HEK293 (cell line): ENCODE data around the gene PHF3.

Source experiments
- CTCF ChIA-PET: fragments of 350-600 bp; formaldehyde crosslinking; extraction: SDS; loops from one replicate; lab custom pipeline; 2021; ENCODE audit warnings: antibody characterized with exemption; lab: Yijun Ruan, JAX
- POLR2A ChIA-PET: fragments of 300-600 bp; formaldehyde crosslinking; extraction: SDS; loops from one replicate; lab custom pipeline; 2020; ENCODE audit warnings: antibody characterized with exemption, inconsistent platforms; lab: Yijun Ruan, JAX
- H3K27ac ChIP-seq: fragments of 200-500 bp; sonication (Bioruptor generic); 2 replicates; pipeline ENCODE4 v1.5.1; 2014; ENCODE audit warnings: low read depth, low read length, control low read depth, inconsistent platforms; ENCODE audit errors: extremely low read depth
- H3K36me3 ChIP-seq, 2 experiments: fragments of 200-500 bp in 1 of 2; sonication (Bioruptor generic) in 1 of 2; 1 replicate in 1 of 2; 2 replicates in 1 of 2; pipeline ENCODE4 v1.5.1; 2014 to 2017; ENCODE audit warnings: inconsistent platforms in 2 of 2, low read length in 2 of 2; ENCODE audit not compliant: control insufficient read depth in 2 of 2, insufficient read depth in 1 of 2
- H3K4me1 ChIP-seq: fragments of 200-500 bp; sonication (Bioruptor generic); 2 replicates; pipeline ENCODE4 v1.5.1; 2014; ENCODE audit warnings: mild to moderate bottlenecking, low read length, inconsistent platforms; ENCODE audit not compliant: control insufficient read depth, insufficient read depth
- H3K4me3 ChIP-seq: 2 replicates; pipeline ENCODE4 v1.5.1; 2011; ENCODE audit warnings: low read depth, mild to moderate bottlenecking, control low read depth, low read length, moderate library complexity
- H3K9me3 ChIP-seq: fragments of 200-500 bp; sonication (Bioruptor generic); 2 replicates; pipeline ENCODE4 v1.5.1; 2014; ENCODE audit warnings: low read depth, low read length, inconsistent platforms; ENCODE audit not compliant: control insufficient read depth, insufficient read depth
- GLIS2 ChIP-seq: fragments of 450-650 bp; formaldehyde crosslinking; IDR thresholded peaks from 2 replicates; pipeline ENCODE4 v1.5.1; 2016; ENCODE audit warnings: missing biosample characterization, missing genetic modification characterization
- REST ChIP-seq: fragments of 450-650 bp; formaldehyde crosslinking; IDR thresholded peaks from 2 replicates; pipeline ENCODE4 v1.5.1; 2016; ENCODE audit warnings: missing biosample characterization, missing genetic modification characterization
- SP7 ChIP-seq: fragments of 450-650 bp; formaldehyde crosslinking; IDR thresholded peaks from 2 replicates; pipeline ENCODE4 v1.5.1; 2016; ENCODE audit warnings: missing biosample characterization, missing genetic modification characterization
- YY1 ChIP-seq: fragments of 450-650 bp; formaldehyde crosslinking; IDR thresholded peaks from 2 replicates; pipeline ENCODE4 v1.5.1; 2018; ENCODE audit warnings: missing biosample characterization, missing genetic modification characterization
- YY2 ChIP-seq: fragments of 450-650 bp; formaldehyde crosslinking; IDR thresholded peaks from 2 replicates; pipeline ENCODE4 v1.5.1; 2016; ENCODE audit warnings: missing biosample characterization, missing genetic modification characterization
- ZBTB11 ChIP-seq: fragments of 450-650 bp; formaldehyde crosslinking; conservative IDR thresholded peaks from 2 replicates; pipeline ENCODE4 v1.5.1; 2016; ENCODE audit warnings: low read depth, missing biosample characterization, missing genetic modification characterization
- ZFP3 ChIP-seq: fragments of 450-650 bp; formaldehyde crosslinking; IDR thresholded peaks from 2 replicates; pipeline ENCODE4 v1.5.1; 2016; ENCODE audit warnings: low read depth, missing biosample characterization, missing genetic modification characterization
- ZNF132 ChIP-seq: fragments of 450-650 bp; formaldehyde crosslinking; IDR thresholded peaks from 2 replicates; pipeline ENCODE4 v1.5.1; 2017; ENCODE audit warnings: missing biosample characterization, missing genetic modification characterization, borderline replicate concordance
- ZNF146 ChIP-seq: fragments of 450-650 bp; formaldehyde crosslinking; IDR thresholded peaks from 2 replicates; pipeline ENCODE4 v1.5.1; 2016; ENCODE audit warnings: missing biosample characterization, missing genetic modification characterization
- ZNF155 ChIP-seq: fragments of 450-650 bp; formaldehyde crosslinking; IDR thresholded peaks from 2 replicates; pipeline ENCODE4 v1.5.1; 2016; ENCODE audit warnings: missing biosample characterization, missing genetic modification characterization
- ZNF169 ChIP-seq: fragments of 450-650 bp; formaldehyde crosslinking; IDR thresholded peaks from 2 replicates; pipeline ENCODE4 v1.5.1; 2016; ENCODE audit warnings: missing biosample characterization, missing genetic modification characterization
- ZNF202 ChIP-seq: fragments of 450-650 bp; formaldehyde crosslinking; IDR thresholded peaks from 2 replicates; pipeline ENCODE4 v1.5.1; 2016; ENCODE audit warnings: missing biosample characterization, missing genetic modification characterization, borderline replicate concordance
- ZNF274 ChIP-seq, 2 experiments: fragments of 200-500 bp in 1 of 2; fragments of 450-650 bp in 1 of 2; sonication (Bioruptor generic) in 1 of 2; formaldehyde crosslinking in 1 of 2; IDR thresholded peaks; 2 replicates each; pipeline versions ENCODE4 v1.5.1 to v1.6.1; 2014 to 2016; ENCODE audit warnings: borderline replicate concordance in 1 of 2, inconsistent platforms in 1 of 2, low read length in 1 of 2, missing biosample characterization in 1 of 2, missing genetic modification characterization in 1 of 2
- ZNF514 ChIP-seq: fragments of 450-650 bp; formaldehyde crosslinking; IDR thresholded peaks from 2 replicates; pipeline ENCODE4 v1.5.1; 2016; ENCODE audit warnings: missing biosample characterization, missing genetic modification characterization
- ZNF549 ChIP-seq: fragments of 450-650 bp; IDR thresholded peaks from 2 replicates; pipeline ENCODE4 v1.5.1; 2018; ENCODE audit warnings: missing biosample characterization, missing genetic modification characterization, mild to moderate bottlenecking, inconsistent platforms, moderate library complexity
- ZNF560 ChIP-seq: fragments of 450-650 bp; formaldehyde crosslinking; IDR thresholded peaks from 2 replicates; pipeline ENCODE4 v1.5.1; 2017; ENCODE audit warnings: missing biosample characterization, missing genetic modification characterization, borderline replicate concordance
- ZNF571 ChIP-seq: fragments of 450-650 bp; formaldehyde crosslinking; IDR thresholded peaks from 2 replicates; pipeline ENCODE4 v1.5.0; 2017; ENCODE audit warnings: missing biosample characterization, missing genetic modification characterization
- ZNF585B ChIP-seq: fragments of 450-650 bp; formaldehyde crosslinking; IDR thresholded peaks from 2 replicates; pipeline ENCODE4 v1.5.1; 2016; ENCODE audit warnings: missing biosample characterization, missing genetic modification characterization
- ZNF626 ChIP-seq: fragments of 450-650 bp; sonication (Bioruptor Pico); formaldehyde crosslinking; IDR thresholded peaks from 2 replicates; pipeline ENCODE4 v1.5.1; 2018; ENCODE audit warnings: missing biosample characterization, missing genetic modification characterization, inconsistent platforms
- ZNF629 ChIP-seq: fragments of 450-650 bp; formaldehyde crosslinking; IDR thresholded peaks from 2 replicates; pipeline ENCODE4 v1.5.1; 2017; ENCODE audit warnings: missing biosample characterization, missing genetic modification characterization
- ZNF660 ChIP-seq: fragments of 450-650 bp; IDR thresholded peaks from 2 replicates; pipeline ENCODE4 v1.5.1; 2018; ENCODE audit warnings: missing biosample characterization, mild to moderate bottlenecking, missing genetic modification characterization
- ZNF701 ChIP-seq: fragments of 450-650 bp; formaldehyde crosslinking; IDR thresholded peaks from 2 replicates; pipeline ENCODE4 v1.5.1; 2016; ENCODE audit warnings: missing biosample characterization, missing genetic modification characterization
- TF ChIP-seq, protein P1 (sequence below): fragments of 450-650 bp; formaldehyde crosslinking; IDR thresholded peaks from 2 replicates; pipeline ENCODE4 v1.5.1; 2016; ENCODE audit warnings: missing biosample characterization, missing genetic modification characterization, borderline replicate concordance

PHF3 gene

GRCh38 chr6:63640062-63640461 lies 4.5 kb downstream of the PHF3 start:
- Histone ChIP-seq H3K4me3 (no peak overlapping the region), H3K27ac (no peak overlapping the region), H3K36me3 (peaks cover 3 to 8% of the 10 kb centered on the region in 2 experiments; a peak in 2 of 3 replicates), H3K9me3 (no peaks in the 10 kb centered on the region), H3K4me1 (peaks cover 29% of the 10 kb centered on the region)
- ChIA-PET POLR2A (no interaction called here), CTCF (interaction anchor here (1.0 kb wide), 2 partner anchors 41 to 124 kb away, joined by 3 to 4 read pairs; no protein-coding TSS in a partner anchor)
- TF ChIP-seq ZNF169 (tag by site-specific recombination) (no peak), ZNF629 (tag by site-specific recombination) (peak; percentile 17; the same call in 1 of the 2 replicates), REST (tag by site-specific recombination) (no peak), ZNF585B (tag by site-specific recombination) (no peak), ZNF660 (tag by site-specific recombination) (no peak), SP7 (tag by site-specific recombination) (peak; percentile 86), ZNF701 (tag by site-specific recombination) (no peak)

DNA sequence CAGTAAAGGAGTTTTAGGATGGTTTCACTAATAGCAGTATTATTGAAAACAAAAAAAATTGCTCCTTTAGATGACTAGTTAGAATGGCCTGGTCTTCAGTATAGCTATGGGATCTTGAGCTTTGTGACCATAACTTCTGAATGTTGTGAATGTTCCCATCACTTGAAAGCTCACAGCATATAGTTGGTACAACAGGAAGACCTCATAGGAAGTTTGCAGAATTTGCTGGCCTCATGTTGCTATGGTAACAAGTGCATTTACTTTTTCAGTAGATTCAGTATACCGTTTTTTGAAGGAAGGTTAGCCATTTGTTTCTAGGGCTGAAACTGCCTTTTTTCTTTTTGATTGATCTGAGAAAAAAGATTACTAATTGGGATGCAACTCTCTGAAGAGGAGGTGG lies 8.3 kb downstream of the PHF3 start:
- no peaks in the 10 kb centered on the region for H3K9me3 ChIP-seq
- ChIA-PET CTCF (interaction anchor here (0.7 kb wide), 1 partner anchor 12 kb away, joined by 3 read pairs; no protein-coding TSS in a partner anchor), POLR2A (interaction anchor here (0.6 kb wide), 1 partner anchor 26 kb away, joined by 3 read pairs; no protein-coding TSS in a partner anchor)
- no peak overlapping the region for H3K27ac ChIP-seq
- no peak overlapping the region for H3K4me3 ChIP-seq
- peaks cover 28% of the 10 kb centered on the region for H3K4me1 ChIP-seq
- H3K36me3 ChIP-seq: peaks cover 3 to 14% of the 10 kb centered on the region in 2 experiments; a peak in 2 of 3 replicates
- TF ChIP-seq, protein P1, sequence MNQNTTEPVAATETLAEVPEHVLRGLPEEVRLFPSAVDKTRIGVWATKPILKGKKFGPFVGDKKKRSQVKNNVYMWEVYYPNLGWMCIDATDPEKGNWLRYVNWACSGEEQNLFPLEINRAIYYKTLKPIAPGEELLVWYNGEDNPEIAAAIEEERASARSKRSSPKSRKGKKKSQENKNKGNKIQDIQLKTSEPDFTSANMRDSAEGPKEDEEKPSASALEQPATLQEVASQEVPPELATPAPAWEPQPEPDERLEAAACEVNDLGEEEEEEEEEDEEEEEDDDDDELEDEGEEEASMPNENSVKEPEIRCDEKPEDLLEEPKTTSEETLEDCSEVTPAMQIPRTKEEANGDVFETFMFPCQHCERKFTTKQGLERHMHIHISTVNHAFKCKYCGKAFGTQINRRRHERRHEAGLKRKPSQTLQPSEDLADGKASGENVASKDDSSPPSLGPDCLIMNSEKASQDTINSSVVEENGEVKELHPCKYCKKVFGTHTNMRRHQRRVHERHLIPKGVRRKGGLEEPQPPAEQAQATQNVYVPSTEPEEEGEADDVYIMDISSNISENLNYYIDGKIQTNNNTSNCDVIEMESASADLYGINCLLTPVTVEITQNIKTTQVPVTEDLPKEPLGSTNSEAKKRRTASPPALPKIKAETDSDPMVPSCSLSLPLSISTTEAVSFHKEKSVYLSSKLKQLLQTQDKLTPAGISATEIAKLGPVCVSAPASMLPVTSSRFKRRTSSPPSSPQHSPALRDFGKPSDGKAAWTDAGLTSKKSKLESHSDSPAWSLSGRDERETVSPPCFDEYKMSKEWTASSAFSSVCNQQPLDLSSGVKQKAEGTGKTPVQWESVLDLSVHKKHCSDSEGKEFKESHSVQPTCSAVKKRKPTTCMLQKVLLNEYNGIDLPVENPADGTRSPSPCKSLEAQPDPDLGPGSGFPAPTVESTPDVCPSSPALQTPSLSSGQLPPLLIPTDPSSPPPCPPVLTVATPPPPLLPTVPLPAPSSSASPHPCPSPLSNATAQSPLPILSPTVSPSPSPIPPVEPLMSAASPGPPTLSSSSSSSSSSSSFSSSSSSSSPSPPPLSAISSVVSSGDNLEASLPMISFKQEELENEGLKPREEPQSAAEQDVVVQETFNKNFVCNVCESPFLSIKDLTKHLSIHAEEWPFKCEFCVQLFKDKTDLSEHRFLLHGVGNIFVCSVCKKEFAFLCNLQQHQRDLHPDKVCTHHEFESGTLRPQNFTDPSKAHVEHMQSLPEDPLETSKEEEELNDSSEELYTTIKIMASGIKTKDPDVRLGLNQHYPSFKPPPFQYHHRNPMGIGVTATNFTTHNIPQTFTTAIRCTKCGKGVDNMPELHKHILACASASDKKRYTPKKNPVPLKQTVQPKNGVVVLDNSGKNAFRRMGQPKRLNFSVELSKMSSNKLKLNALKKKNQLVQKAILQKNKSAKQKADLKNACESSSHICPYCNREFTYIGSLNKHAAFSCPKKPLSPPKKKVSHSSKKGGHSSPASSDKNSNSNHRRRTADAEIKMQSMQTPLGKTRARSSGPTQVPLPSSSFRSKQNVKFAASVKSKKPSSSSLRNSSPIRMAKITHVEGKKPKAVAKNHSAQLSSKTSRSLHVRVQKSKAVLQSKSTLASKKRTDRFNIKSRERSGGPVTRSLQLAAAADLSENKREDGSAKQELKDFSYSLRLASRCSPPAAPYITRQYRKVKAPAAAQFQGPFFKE (tag by site-specific recombination): no peak
- TF ChIP-seq ZFP3 (no peak), ZNF560 (tag by site-specific recombination) (no peak), ZNF571 (tag by site-specific recombination) (no peak), ZNF274 (IDR thresholded peaks at IDR 0.05; ENCODE audit: low read length) (no peak), ZNF274 (tag by site-specific recombination; IDR thresholded peaks at IDR 0.05; ENCODE audit: borderline replicate concordance) (no peak), ZNF132 (no peak), GLIS2 (no peak), ZNF626 (tag by site-specific recombination) (no peak), ZBTB11 (tag by site-specific recombination) (no peak), ZNF514 (no peak), YY1 (tag by site-specific recombination) (no peak), YY2 (tag by site-specific recombination) (no peak), ZNF202 (tag by site-specific recombination) (no peak), ZNF549 (tag by site-specific recombination) (no peak), ZNF155 (tag by site-specific recombination) (no peak), ZNF146 (no peak)
